ENCODE results near the gene RPRD1B.

The RPRD1B gene

DNA sequence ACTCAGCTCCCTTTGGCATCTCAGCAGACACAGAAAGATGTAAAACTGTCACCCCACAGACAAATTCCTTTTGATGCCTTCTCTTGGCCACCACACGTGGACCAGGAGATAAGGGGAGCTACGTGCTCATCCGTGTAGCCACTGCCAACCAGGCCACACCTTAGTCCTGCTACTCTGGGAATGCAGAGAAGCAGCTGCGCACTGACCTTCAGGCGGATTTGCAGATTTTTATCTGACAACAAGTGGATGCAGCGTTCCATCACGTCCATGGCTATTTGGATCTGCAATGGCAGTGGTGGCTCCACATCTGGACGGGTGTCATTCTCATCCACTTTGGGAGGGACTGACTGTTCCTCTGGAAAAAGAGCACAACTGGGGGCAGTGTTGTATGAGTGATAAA, 31.1 kb upstream of the RPRD1B start:
- no peak overlapping the region for H4K8ac ChIP-seq (ENCODE audit: low read depth, low read length)
- H3K23ac ChIP-seq (ENCODE audit: low read depth, low read length, poor library complexity), result no peak overlapping the region
- no peak overlapping the region for H4K91ac ChIP-seq (ENCODE audit: low read depth, low read length, poor library complexity)
- H3K9me3 ChIP-seq (replicated peaks in 1 of 2; ENCODE audit: control insufficient read depth in 2 of 2, insufficient read depth in 1 of 2, low read depth in 1 of 2, low read length in 2 of 2), result no peaks in the 10 kb centered on the region
- H2AFZ ChIP-seq (ENCODE audit: low read length), result no peak overlapping the region
- H3K27me3 ChIP-seq (ENCODE audit: control insufficient read depth in 3 of 3, insufficient read depth in 3 of 3, low read depth in 1 of 3, low read length in 3 of 3), result no peaks in the 10 kb centered on the region
- H3K27ac ChIP-seq (replicated peaks; ENCODE audit: low read length), result no peak overlapping the region
- no peak overlapping the region for H3K18ac ChIP-seq (ENCODE audit: low read length)
- no peak overlapping the region for H3K9ac ChIP-seq (ENCODE audit: low read depth, low read length, poor library complexity)
- no peak overlapping the region for H2BK15ac ChIP-seq (ENCODE audit: low read length)
- peaks cover 0 to 4% of the 10 kb centered on the region in 2 donors for H3K4me1 ChIP-seq (ENCODE audit: control insufficient read depth in 2 of 2, insufficient read depth in 1 of 2, low read depth in 1 of 2, low read length in 2 of 2)
- H2AK5ac ChIP-seq (ENCODE audit: low read depth, low read length), result no peak overlapping the region
- H3K79me1 ChIP-seq (ENCODE audit: low read depth, low read length), result no peaks in the 10 kb centered on the region
- no peak overlapping the region for H2BK120ac ChIP-seq (ENCODE audit: low read depth, low read length)
- no CpG with 5 or more reads among the region's 8 CpGs for WGBS, 2 donors (ENCODE audit: extremely low coverage in 2 of 2, insufficient read length in 2 of 2, insufficient replicate concordance in 1 of 2)
- no peak overlapping the region for H3K4me2 ChIP-seq (ENCODE audit: insufficient read depth, low read length, poor library complexity, severe bottlenecking)
- no peak overlapping the region for H2BK12ac ChIP-seq (ENCODE audit: low read length)
- H2BK5ac ChIP-seq (ENCODE audit: low read length), result no peak overlapping the region
- H3K14ac ChIP-seq (ENCODE audit: low read length), result no peak overlapping the region
- no peak overlapping the region for H3K4ac ChIP-seq (ENCODE audit: low read length)
- H3K36me3 ChIP-seq (replicated peaks in 1 of 2; ENCODE audit: control insufficient read depth in 2 of 2, insufficient read depth in 2 of 2, low read length in 2 of 2), result peaks cover 20 to 98% of the 10 kb centered on the region in 2 donors
- H3K4me3 ChIP-seq (ENCODE audit: low read length in 2 of 2), result no peak overlapping the region
- DNase-seq (ENCODE audit: low spot score), result no peak

DNA sequence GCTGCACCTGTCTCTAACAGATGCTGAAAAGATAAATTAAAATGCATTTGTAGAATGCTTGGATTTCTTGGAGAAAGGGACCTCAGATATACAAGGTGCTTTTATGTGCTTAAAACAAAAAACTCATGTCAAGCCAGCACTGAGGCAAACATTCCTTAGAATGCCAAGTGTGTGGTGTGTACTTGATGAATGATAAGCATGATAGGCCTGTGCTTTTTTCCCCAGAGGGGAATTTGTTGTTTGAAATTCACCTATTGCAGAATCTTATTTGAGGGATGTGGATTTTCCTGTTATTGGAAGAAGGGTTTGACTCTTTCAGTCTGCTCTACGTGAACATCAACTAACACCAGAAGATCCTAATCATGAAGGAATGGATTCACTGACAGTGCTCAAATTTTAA, 29.1 kb upstream of the RPRD1B start:
- Histone ChIP-seq H3K4ac (ENCODE audit: low read length) (no peak overlapping the region), H3K14ac (ENCODE audit: low read length) (no peak overlapping the region), H3K27me3 (ENCODE audit: control insufficient read depth in 3 of 3, insufficient read depth in 3 of 3, low read depth in 1 of 3, low read length in 3 of 3) (no peaks in the 10 kb centered on the region), H3K9ac (ENCODE audit: low read depth, low read length, poor library complexity) (no peak overlapping the region), H3K4me1 (ENCODE audit: control insufficient read depth in 2 of 2, insufficient read depth in 1 of 2, low read depth in 1 of 2, low read length in 2 of 2) (peaks cover 0 to 4% of the 10 kb centered on the region in 2 donors), H2AFZ (ENCODE audit: low read length) (no peak overlapping the region), H3K27ac (replicated peaks; ENCODE audit: low read length) (no peak overlapping the region), H3K4me3 (ENCODE audit: low read length in 2 of 2) (no peak overlapping the region), H2BK120ac (ENCODE audit: low read depth, low read length) (no peak overlapping the region), H2BK12ac (ENCODE audit: low read length) (no peak overlapping the region), H3K23ac (ENCODE audit: low read depth, low read length, poor library complexity) (no peak overlapping the region), H3K4me2 (ENCODE audit: insufficient read depth, low read length, poor library complexity, severe bottlenecking) (no peak overlapping the region), H2BK15ac (ENCODE audit: low read length) (no peak overlapping the region), H3K9me3 (replicated peaks in 1 of 2; ENCODE audit: control insufficient read depth in 2 of 2, insufficient read depth in 1 of 2, low read depth in 1 of 2, low read length in 2 of 2) (no peaks in the 10 kb centered on the region), H3K36me3 (replicated peaks in 1 of 2; ENCODE audit: control insufficient read depth in 2 of 2, insufficient read depth in 2 of 2, low read length in 2 of 2) (peaks cover 6 to 98% of the 10 kb centered on the region in 2 donors), H2BK5ac (ENCODE audit: low read length) (no peak overlapping the region), H3K79me1 (ENCODE audit: low read depth, low read length) (no peaks in the 10 kb centered on the region), H4K91ac (ENCODE audit: low read depth, low read length, poor library complexity) (no peak overlapping the region), H3K18ac (ENCODE audit: low read length) (no peak overlapping the region), H2AK5ac (ENCODE audit: low read depth, low read length) (no peak overlapping the region), H4K8ac (ENCODE audit: low read depth, low read length) (no peak overlapping the region)
- no CpG with 5 or more reads among the region's 1 CpG for WGBS, 2 donors (ENCODE audit: extremely low coverage in 2 of 2, insufficient read length in 2 of 2, insufficient replicate concordance in 1 of 2)
- no peak for DNase-seq (ENCODE audit: low spot score)

DNA sequence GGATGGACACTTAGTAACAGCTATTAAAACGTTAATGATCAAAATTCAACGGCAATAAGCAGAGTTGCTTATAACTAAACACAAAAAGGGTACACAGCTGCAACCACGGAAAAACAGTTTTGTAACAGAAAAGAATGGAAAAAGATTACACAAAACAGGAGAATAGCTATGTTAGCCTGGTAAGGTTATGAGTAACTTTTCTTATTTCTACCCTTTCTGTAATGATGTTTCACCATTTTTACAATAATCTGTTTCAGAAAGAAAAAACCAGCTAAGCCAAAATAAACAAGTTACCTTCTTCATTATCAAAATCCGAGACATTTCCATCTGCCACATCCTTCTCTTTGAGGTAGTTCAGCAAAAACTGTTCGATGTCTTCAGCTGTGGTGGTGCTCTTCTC, 27.6 kb upstream of the RPRD1B start:
- H2BK12ac ChIP-seq (ENCODE audit: low read length), result no peak overlapping the region
- H3K27ac ChIP-seq (replicated peaks; ENCODE audit: low read length), result no peak overlapping the region
- no peak overlapping the region for H2BK15ac ChIP-seq (ENCODE audit: low read length)
- no peak overlapping the region for H4K91ac ChIP-seq (ENCODE audit: low read depth, low read length, poor library complexity)
- H2BK5ac ChIP-seq (ENCODE audit: low read length), result no peak overlapping the region
- H3K4me2 ChIP-seq (ENCODE audit: insufficient read depth, low read length, poor library complexity, severe bottlenecking), result no peak overlapping the region
- H2BK120ac ChIP-seq (ENCODE audit: low read depth, low read length), result no peak overlapping the region
- no peaks in the 10 kb centered on the region for H3K4me1 ChIP-seq (ENCODE audit: control insufficient read depth in 2 of 2, insufficient read depth in 1 of 2, low read depth in 1 of 2, low read length in 2 of 2)
- H3K4ac ChIP-seq (ENCODE audit: low read length), result no peak overlapping the region
- no peak overlapping the region for H2AFZ ChIP-seq (ENCODE audit: low read length)
- no peak overlapping the region for H2AK5ac ChIP-seq (ENCODE audit: low read depth, low read length)
- H3K36me3 ChIP-seq (replicated peaks in 1 of 2; ENCODE audit: control insufficient read depth in 2 of 2, insufficient read depth in 2 of 2, low read length in 2 of 2), result peaks cover 6 to 95% of the 10 kb centered on the region in 2 donors
- no peak overlapping the region for H3K18ac ChIP-seq (ENCODE audit: low read length)
- no peaks in the 10 kb centered on the region for H3K27me3 ChIP-seq (ENCODE audit: control insufficient read depth in 3 of 3, insufficient read depth in 3 of 3, low read depth in 1 of 3, low read length in 3 of 3)
- no CpG with 5 or more reads among the region's 5 CpGs for WGBS, 2 donors (ENCODE audit: extremely low coverage in 2 of 2, insufficient read length in 2 of 2, insufficient replicate concordance in 1 of 2)
- H3K9me3 ChIP-seq (replicated peaks in 1 of 2; ENCODE audit: control insufficient read depth in 2 of 2, insufficient read depth in 1 of 2, low read depth in 1 of 2, low read length in 2 of 2), result no peaks in the 10 kb centered on the region
- H4K8ac ChIP-seq (ENCODE audit: low read depth, low read length), result no peak overlapping the region
- H3K4me3 ChIP-seq (ENCODE audit: low read length in 2 of 2), result no peak overlapping the region
- no peak for DNase-seq (ENCODE audit: low spot score)
- no peak overlapping the region for H3K9ac ChIP-seq (ENCODE audit: low read depth, low read length, poor library complexity)
- no peak overlapping the region for H3K23ac ChIP-seq (ENCODE audit: low read depth, low read length, poor library complexity)
- H3K14ac ChIP-seq (ENCODE audit: low read length), result no peak overlapping the region
- H3K79me1 ChIP-seq (ENCODE audit: low read depth, low read length), result no peaks in the 10 kb centered on the region

DNA sequence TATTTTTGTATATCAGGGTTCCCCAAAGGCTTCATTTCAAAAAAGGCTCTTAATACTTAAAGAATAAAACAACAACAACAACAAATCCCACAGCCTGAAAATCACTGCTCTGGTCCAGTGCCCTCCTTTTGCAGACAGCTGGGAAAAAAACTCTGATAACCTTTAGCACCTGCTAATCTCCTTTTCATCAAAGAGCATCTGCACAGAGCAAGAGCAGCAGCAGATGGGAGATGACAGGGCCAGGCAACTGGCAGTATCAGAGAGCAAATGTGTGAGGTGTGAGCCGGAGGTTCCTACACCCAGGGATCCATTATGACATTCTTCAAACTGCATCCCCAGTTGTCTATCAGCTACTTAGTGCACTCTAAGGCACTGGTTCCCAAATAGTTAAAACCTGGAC, 26.0 kb upstream of the RPRD1B start:
- H3K36me3 ChIP-seq (replicated peaks in 1 of 2; ENCODE audit: control insufficient read depth in 2 of 2, insufficient read depth in 2 of 2, low read length in 2 of 2), result peaks cover 15 to 95% of the 10 kb centered on the region in 2 donors
- H3K9me3 ChIP-seq (replicated peaks in 1 of 2; ENCODE audit: control insufficient read depth in 2 of 2, insufficient read depth in 1 of 2, low read depth in 1 of 2, low read length in 2 of 2), result no peaks in the 10 kb centered on the region
- WGBS, 2 donors (ENCODE audit: extremely low coverage in 2 of 2, insufficient read length in 2 of 2, insufficient replicate concordance in 1 of 2), result no CpG with 5 or more reads among the region's 1 CpG
- no peaks in the 10 kb centered on the region for H3K27me3 ChIP-seq (ENCODE audit: control insufficient read depth in 3 of 3, insufficient read depth in 3 of 3, low read depth in 1 of 3, low read length in 3 of 3)
- no peak overlapping the region for H2BK5ac ChIP-seq (ENCODE audit: low read length)
- H4K8ac ChIP-seq (ENCODE audit: low read depth, low read length), result no peak overlapping the region
- H3K4me2 ChIP-seq (ENCODE audit: insufficient read depth, low read length, poor library complexity, severe bottlenecking), result no peak overlapping the region
- no peak overlapping the region for H2AFZ ChIP-seq (ENCODE audit: low read length)
- H3K23ac ChIP-seq (ENCODE audit: low read depth, low read length, poor library complexity), result no peak overlapping the region
- no peak overlapping the region for H3K4me3 ChIP-seq (ENCODE audit: low read length in 2 of 2)
- no peak overlapping the region for H3K18ac ChIP-seq (ENCODE audit: low read length)
- H3K79me1 ChIP-seq (ENCODE audit: low read depth, low read length), result no peaks in the 10 kb centered on the region
- no peaks in the 10 kb centered on the region for H3K4me1 ChIP-seq (ENCODE audit: control insufficient read depth in 2 of 2, insufficient read depth in 1 of 2, low read depth in 1 of 2, low read length in 2 of 2)
- H3K27ac ChIP-seq (replicated peaks; ENCODE audit: low read length), result no peak overlapping the region
- no peak overlapping the region for H4K91ac ChIP-seq (ENCODE audit: low read depth, low read length, poor library complexity)
- no peak overlapping the region for H2AK5ac ChIP-seq (ENCODE audit: low read depth, low read length)
- H3K14ac ChIP-seq (ENCODE audit: low read length), result no peak overlapping the region
- no peak overlapping the region for H2BK12ac ChIP-seq (ENCODE audit: low read length)
- DNase-seq (ENCODE audit: low spot score), result no peak
- no peak overlapping the region for H3K4ac ChIP-seq (ENCODE audit: low read length)
- H2BK120ac ChIP-seq (ENCODE audit: low read depth, low read length), result no peak overlapping the region
- no peak overlapping the region for H2BK15ac ChIP-seq (ENCODE audit: low read length)
- H3K9ac ChIP-seq (ENCODE audit: low read depth, low read length, poor library complexity), result no peak overlapping the region

Data from neuronal stem cell (in vitro differentiated cells).